Tibial nerve (tissue), 3 donors: ENCODE data around the gene EBP.

Experiments used
- POLR2A ChIP-seq, 2 donors: fragments of 450-650 bp; IDR thresholded peaks; one replicate each; pipeline ENCODE4 v1.6.1; 2017; ENCODE audit warnings: antibody characterized with exemption in 2 of 2, mild to moderate bottlenecking in 2 of 2, moderate library complexity in 2 of 2
- TF ChIP-seq, protein P1 (sequence below), 5 experiments: fragments of 200-600 bp in 3 of 5; fragments of 450-650 bp in 2 of 5; sonication (generic) in 3 of 5; IDR thresholded peaks; one replicate each; pipeline ENCODE4 v1.5.1; 2016 to 2019; ENCODE audit warnings: antibody characterized with exemption in 5 of 5, mild to moderate bottlenecking in 3 of 5, moderate library complexity in 2 of 5

DNA sequence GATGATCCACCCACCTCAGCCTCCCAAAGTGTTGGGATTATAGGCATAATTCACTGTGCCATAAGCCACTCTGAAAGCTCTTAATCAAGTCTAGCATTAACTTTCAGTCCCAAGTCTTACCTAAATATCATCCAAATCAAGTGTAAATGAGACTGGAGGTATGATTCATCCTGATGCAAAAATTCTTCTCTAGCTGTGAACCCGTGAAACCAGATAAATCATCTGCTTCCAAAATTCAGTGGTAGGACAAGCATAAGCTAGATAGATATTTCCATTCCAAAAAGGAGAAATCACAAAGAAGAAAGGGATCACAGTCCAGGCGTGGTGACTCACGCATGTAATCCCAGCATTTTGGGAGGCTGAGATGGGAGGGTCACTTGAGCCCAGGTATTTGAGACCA lies 9.1 kb downstream of the EBP start:
- TF ChIP-seq POLR2A (IDR thresholded peaks at IDR 0.05): no peak
- TF ChIP-seq, protein P1, sequence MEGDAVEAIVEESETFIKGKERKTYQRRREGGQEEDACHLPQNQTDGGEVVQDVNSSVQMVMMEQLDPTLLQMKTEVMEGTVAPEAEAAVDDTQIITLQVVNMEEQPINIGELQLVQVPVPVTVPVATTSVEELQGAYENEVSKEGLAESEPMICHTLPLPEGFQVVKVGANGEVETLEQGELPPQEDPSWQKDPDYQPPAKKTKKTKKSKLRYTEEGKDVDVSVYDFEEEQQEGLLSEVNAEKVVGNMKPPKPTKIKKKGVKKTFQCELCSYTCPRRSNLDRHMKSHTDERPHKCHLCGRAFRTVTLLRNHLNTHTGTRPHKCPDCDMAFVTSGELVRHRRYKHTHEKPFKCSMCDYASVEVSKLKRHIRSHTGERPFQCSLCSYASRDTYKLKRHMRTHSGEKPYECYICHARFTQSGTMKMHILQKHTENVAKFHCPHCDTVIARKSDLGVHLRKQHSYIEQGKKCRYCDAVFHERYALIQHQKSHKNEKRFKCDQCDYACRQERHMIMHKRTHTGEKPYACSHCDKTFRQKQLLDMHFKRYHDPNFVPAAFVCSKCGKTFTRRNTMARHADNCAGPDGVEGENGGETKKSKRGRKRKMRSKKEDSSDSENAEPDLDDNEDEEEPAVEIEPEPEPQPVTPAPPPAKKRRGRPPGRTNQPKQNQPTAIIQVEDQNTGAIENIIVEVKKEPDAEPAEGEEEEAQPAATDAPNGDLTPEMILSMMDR (IDR thresholded peaks at IDR 0.05): no peak
